Kidney epithelial cell (primary cell): ENCODE results near the gene CSNK1D. TPM values are rescaled to one million over a fixed set of nuclear protein-coding genes. Genes with fewer than 3 reads are reported as not detected.
A peak's percentile ranks its signal among the peaks of the same experiment; 100 is the strongest.

Source experiments
- DNase-seq: peaks from one replicate; pipeline ENCODE4 v3.0.0-alpha.2; 2010; ENCODE audit warnings: low read depth
- H3K27me3 ChIP-seq: 2 replicates; pipeline ENCODE4 v1.6.0; 2011; ENCODE audit warnings: low read length; ENCODE audit not compliant: control insufficient read depth, insufficient read depth
- H3K36me3 ChIP-seq: 2 replicates; pipeline ENCODE4 v1.5.1; 2011; ENCODE audit warnings: low read length; ENCODE audit not compliant: control insufficient read depth, insufficient read depth
- H3K4me3 ChIP-seq: 2 replicates; pipeline ENCODE4 v1.5.1; 2011; ENCODE audit warnings: low read depth, mild to moderate bottlenecking, control low read depth, low read length
- total RNA-seq: library from RNA; depleted of rRNA; stranded (reverse); fragments of >200 nt; gene quantifications from 2 replicates; pipeline ENCODE4 v1.2.3, GENCODE V29; 2015
- TF ChIP-seq, protein P1 (sequence below): IDR thresholded peaks from 2 replicates; pipeline ENCODE4 v1.5.1; 2011; ENCODE audit warnings: mild to moderate bottlenecking, moderate library complexity, low read length, control low read depth, inconsistent platforms; ENCODE audit not compliant: insufficient read depth, poor library complexity, severe bottlenecking

Gene CSNK1D
- total RNA-seq, 1 donor from 2014 or later: 61.7 TPM

DNA sequence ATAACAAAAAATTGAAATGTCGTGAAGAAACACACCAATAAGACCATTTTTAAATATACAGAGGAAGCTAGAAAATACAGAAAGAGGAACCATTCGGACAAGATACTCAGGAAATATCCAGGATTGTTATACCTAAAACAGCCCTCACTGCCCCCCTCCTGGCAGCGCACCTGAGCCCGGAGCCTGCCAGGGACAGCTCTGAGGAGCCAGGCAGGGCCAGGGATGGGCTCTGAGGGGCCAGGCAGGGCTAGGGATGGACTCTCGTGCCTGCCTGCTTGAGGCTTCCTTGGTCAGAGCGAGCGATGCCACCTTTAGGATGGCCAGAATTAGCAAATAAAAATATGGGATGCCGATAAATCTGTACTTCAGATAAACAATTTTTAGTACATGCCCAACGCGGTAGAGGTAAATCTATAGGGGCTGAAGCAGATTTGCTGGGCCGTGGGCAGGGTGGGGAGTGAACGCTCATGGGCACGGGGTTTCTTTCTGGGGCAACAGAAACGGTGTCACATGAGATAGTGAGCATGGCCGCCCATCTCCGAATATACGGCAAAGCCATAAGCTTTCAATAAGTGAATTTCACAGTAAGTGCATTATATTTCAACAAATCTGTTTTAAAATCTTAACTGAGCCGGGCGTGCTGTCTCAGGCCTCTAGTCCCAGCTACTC, 18.2 kb upstream of the CSNK1D start:
- Histone ChIP-seq H3K4me3 (peak overlapping the region; percentile 66), H3K27me3 (no peaks in the 10 kb centered on the region), H3K36me3 (no peaks in the 10 kb centered on the region)
- DNase-seq: no peak
- TF ChIP-seq, protein P1, sequence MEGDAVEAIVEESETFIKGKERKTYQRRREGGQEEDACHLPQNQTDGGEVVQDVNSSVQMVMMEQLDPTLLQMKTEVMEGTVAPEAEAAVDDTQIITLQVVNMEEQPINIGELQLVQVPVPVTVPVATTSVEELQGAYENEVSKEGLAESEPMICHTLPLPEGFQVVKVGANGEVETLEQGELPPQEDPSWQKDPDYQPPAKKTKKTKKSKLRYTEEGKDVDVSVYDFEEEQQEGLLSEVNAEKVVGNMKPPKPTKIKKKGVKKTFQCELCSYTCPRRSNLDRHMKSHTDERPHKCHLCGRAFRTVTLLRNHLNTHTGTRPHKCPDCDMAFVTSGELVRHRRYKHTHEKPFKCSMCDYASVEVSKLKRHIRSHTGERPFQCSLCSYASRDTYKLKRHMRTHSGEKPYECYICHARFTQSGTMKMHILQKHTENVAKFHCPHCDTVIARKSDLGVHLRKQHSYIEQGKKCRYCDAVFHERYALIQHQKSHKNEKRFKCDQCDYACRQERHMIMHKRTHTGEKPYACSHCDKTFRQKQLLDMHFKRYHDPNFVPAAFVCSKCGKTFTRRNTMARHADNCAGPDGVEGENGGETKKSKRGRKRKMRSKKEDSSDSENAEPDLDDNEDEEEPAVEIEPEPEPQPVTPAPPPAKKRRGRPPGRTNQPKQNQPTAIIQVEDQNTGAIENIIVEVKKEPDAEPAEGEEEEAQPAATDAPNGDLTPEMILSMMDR: no peak

DNA sequence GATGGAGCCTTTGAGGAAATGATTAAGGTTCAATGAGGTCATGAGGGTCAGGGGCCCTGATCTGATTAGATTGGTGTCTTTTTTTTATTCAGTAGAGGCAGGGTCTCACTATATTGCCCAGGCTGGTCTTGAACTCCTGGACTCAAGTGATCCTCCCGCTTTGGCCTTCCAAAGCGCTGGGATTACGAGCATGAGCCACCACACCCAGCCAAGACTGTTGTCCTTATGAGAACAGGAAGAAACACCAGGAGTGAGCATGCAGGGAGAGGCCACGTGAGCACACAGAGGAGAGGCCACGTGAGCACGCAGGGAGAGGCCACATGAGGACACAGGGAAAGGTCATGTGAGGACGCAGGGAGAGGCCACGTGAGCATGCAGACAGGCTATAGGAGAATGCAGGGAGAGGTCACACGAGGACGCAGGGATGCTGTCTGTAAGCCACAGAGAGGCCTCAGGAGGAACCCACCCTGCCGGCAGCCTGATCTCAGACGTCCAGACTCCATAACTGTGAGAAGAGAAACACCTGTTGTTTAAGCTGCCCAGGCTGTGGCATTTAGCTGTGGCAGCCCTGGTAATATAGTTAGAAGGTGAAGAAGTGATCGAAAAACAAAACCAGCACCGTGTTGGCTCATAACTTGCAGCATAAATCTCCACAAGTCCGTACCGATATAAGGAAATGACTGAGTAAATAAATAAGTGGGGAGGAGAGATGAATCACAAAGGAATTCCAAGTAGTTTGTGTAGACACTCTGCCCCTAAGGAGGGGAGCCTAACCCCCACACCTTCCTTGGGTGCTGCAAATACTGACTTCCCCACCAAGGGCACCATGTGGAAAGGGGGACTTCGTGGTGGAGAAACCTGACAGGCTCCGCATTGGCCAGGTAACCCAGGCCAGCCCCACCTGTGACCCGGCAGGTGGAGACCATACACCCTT, 14.6 kb upstream of the CSNK1D start:
- H3K27me3 ChIP-seq: no peaks in the 10 kb centered on the region
- no peaks in the 10 kb centered on the region for H3K36me3 ChIP-seq
- TF ChIP-seq, protein P1: no peak
- DNase-seq: no peak
- H3K4me3 ChIP-seq: no peak overlapping the region

DNA sequence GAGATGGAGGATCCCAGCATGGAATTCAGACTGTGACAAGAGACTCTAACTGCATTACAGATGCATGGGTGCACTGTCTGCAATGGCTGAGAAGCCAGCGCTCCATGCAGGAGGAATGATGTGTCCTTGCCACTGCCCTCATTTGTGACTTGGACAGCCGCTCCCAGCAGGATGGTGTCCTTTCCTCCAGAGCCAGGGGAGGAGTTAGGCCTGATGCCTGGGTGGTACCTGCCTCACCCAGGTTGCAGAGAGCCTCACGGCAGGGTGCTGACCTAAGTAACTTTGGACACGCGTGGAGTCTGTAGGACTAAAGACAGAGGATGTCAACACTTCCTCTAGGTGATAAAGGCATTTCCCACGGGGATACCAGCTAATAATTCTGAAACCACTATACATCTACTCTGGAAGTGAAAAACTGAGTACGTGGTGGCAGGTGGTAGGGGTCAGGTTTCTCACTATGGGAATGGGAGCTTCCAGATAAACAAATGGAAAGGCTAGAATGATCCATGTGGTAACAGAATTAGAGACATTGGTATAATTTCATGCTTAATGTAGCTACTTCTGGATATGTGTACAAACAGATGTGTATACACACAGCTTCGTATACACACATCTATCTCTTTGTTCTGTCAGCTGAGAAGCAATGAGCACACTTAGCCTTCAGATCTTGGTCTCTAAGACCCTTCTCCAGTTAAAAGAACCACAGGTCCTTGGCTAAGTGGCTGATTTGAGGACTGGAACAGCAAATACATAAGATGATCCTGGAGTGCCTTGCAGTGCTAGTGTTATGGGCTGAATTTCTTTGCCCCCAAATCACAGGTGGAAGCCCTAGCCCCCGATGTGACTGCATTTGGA, 13.7 kb upstream of the CSNK1D start:
- DNase-seq: no peak
- H3K4me3 ChIP-seq: no peak overlapping the region
- H3K27me3 ChIP-seq: no peaks in the 10 kb centered on the region
- no peaks in the 10 kb centered on the region for H3K36me3 ChIP-seq
- TF ChIP-seq, protein P1: no peak

DNA sequence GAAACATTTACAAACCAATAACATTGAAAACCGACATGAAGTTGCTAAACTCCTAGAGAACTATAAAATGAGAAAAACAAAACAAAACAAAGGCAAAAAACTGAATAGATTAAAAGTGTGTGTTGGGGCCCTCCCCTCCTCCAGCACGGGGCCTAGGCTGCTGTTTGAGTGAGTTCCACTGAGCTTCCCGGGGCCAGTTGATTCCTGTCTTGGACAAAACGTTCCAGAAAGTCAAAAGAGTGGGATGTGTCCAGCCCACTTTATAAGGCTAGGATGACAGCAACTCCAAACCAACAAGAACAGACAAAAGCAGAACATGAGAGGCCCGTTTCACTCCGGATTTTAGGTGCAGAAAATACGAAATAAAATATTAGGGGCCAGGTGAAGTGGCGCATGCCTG, 11.6 kb upstream of the CSNK1D start:
- TF ChIP-seq, protein P1: no peak
- Histone ChIP-seq H3K4me3 (no peak overlapping the region), H3K36me3 (no peaks in the 10 kb centered on the region), H3K27me3 (no peaks in the 10 kb centered on the region)
- DNase-seq: no peak

DNA sequence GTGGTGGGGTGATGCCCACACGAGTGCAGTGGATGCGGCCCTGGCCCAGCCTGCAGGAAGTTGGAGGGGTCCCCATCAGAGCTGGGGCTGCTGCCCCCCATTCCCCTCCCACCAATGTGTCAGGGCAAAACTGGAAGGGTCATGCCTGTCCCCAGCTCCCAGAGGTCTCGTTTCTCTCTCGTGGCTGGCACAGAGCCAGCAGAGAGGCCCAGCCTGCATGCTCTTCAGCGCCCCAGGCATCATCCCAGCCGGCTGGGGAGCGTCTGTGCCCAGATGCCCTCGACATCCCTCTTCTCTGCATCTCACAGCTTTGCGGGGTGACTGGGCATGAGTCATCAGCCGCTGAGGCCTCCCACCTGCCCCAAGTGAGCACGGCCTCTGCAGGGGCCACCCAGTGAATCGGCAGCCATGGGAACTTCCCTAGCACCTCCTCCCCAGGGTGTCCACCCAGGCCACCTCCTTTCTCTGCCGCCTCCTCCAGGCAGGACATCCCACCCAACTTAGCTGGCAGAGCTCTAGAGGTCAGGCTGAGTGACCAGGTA, 9.8 kb upstream of the CSNK1D start:
- Histone ChIP-seq H3K36me3 (no peaks in the 10 kb centered on the region), H3K4me3 (no peak overlapping the region), H3K27me3 (no peaks in the 10 kb centered on the region)
- TF ChIP-seq, protein P1: no peak
- DNase-seq: no peak
